ENCODE data around the gene RNF112.

DNA sequence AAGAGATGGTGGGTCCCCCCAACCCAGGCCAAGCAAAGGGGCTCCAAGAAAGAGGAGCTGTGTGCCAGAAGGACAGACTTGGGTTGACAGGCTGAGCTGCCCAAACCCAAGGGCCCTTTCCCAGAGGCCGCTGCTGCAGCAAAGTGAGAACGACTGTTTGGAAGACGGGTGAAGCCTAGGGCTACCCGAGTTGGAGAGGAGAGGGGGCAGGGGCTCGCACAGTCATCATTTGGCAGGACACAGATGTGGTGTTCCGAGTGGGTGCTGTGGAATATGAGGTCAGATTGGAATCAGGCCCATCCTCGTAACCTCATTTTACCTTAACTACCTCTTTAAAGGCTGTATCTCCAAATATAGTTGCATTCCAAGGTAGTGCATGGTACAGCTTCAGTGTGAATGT, 18.7 kb upstream of the RNF112 start:
- TF ChIP-seq YY1 (IDR thresholded peaks at IDR 0.05; ENCODE audit: insufficient read depth, insufficient read length) (no peak), ZNF274 (IDR thresholded peaks at IDR 0.05; ENCODE audit: low read depth, low read length) (no peak)
